Stimulated activated CD8-positive, alpha-beta memory T cell treated with anti-CD3 and anti-CD28 coated beads, Interleukin-15, amount 100 ng/mL, for 48 hours (primary cell): ENCODE measurements around the gene TLX3.
"Not testable (repeated sequence)": the region's sequence is repeated elsewhere in the genome, so short reads cannot be mapped to it uniquely, and the experiment has no call there.

Experiments used
- DNase-seq, 2 donors: peaks; one replicate each; pipeline ENCODE4 v3.0.0-alpha.2; 2020; ENCODE audit warnings: low read depth in 2 of 2

TLX3 gene

DNA sequence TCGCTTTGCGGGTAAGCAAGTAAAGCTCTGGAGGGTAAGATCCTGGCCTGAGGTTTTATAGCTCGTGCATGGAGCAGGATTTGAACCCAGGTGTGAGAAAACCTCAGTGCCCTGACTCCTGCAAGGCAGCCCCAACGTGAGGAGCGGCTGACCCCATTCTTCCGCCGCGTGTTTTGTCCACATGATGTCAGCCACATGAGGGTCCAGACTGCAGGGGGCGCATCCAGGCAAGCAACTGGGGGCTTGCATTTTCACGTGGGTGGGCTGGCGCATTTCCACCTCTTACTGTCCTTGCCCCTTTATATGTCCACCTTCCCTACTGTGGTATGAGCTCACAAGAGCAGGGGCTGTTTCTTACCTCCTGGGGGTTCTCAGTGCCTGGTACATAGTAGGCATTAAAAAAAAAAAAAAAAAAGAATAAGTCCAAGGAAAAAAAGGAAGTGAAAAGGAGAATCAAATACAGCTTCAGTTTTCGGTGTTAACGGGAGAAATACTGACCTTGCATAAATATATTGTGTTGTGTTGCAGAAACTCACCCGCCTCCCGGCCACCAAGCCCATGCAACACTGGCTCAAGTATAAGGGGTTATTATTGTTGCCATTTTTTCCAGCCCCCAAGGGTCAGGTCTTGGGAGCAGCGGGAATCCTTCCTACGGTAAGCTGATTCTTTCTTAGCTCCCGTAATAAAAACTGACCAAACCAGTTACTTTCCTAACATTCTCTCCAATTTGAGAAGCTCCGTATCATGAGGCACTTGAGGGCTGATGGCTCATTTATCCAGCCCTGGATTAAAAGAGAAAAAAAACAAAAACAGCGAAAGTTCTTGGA is 15.0 kb downstream of the TLX3 start:
- no peak for DNase-seq

DNA sequence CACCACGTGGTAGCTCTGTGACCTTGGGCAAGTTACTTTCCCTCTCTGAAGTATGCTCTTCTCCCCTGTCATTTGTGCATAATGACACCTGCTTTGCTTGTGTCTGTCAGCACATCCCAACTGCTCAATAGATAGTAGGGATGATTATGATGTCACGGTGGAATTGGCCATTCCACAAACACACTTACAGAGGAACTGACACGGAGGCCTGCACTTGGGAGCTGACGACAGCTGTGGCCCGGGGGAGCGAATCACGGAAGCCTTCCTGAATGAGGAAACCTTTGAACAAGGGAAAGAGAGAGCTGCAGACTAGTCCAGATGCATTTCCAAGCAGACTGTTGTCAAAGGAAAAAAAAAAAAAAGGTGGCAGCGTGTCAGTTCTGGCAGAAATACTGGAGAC is 21.0 kb downstream of the TLX3 start:
- no peak for DNase-seq

DNA sequence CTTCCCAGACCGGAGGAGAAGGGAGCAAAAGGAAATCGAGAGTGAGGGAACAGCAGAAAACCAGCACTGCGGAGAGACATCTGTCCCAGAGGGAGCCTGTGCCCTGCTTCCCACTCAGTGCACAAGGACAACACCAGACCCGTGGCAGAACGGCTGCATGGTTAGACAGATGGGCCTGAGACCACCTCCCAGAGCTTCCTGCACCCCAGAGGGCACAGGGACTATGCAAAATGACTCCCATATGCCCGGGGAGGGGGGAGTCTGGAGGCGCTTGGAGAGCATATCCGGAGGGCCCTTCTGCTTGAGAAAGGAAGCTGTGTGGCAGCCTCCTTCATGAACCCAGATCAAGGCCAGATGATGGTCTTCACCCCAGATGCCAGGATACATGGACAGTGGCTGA is 26.6 kb downstream of the TLX3 start:
- DNase-seq = no peak

DNA sequence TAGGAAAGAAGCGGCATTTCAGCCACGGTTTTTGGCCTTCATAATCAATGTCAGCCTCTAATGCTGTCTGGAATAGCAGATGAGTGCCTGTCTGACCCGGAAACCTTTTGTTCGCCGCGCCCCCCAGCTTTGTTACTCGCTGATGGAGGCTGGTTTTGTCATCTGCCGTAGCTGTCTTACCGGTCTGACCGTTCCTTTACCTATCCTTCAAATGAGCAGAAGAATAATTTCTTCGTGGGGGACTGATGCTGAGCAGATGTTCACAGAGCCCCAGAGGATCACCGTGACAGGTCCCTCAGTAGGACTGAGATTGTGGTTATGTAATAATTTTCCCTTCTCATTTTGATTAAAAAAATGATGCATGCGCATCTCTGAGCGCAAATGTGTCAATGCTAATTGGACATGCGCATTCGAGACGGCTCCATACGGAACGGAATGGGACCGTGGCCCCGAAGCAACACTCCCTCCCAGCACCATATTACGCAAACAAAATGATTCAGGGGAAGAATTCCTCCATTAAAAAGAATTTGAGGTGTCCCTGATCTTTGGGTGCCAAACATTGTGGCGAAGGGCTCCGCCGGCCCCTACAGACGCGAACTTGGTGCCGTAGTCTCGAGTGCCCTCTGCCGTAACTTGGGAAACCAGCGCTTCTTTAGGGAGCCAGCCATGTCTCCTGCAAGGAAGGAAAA is 27.6 kb downstream of the TLX3 start:
- DNase-seq = no peak

DNA sequence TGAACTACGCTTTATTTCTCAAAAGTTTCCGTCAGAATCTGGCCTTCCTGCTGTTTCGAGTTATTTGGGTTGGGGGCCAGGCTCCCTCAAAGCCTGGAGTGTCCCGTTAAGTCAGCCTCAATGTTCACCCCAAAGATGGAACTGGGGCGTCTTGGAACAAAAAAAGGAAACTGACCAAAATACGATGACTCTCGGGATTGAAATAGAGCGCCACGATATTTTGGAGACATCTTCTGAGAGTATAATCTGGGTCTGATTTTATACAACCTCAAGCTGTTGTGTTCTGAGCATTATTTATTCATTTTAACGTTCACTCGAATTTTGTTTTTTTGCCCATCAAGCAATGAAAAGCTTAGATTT is 28.1 kb downstream of the TLX3 start:
- no peak for DNase-seq

DNA sequence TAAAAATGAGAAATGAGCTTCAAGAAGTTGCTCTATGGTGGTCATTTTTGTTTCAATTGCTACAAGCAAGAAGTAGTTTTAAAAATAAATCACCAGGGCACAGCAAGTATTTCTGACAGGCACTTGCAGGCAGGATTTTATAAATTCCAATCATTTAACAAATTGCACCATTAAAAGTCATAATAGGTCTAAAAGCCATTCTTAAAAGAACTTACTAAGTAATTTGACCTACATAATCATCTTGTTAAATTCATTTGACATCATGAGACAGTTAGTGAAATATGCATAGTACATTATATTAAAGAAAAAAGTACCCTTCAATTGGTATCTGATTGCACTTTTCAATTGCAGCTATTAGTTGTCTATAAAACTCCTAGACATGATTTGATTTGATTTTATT is 31.0 kb downstream of the TLX3 start:
- no peak for DNase-seq

DNA sequence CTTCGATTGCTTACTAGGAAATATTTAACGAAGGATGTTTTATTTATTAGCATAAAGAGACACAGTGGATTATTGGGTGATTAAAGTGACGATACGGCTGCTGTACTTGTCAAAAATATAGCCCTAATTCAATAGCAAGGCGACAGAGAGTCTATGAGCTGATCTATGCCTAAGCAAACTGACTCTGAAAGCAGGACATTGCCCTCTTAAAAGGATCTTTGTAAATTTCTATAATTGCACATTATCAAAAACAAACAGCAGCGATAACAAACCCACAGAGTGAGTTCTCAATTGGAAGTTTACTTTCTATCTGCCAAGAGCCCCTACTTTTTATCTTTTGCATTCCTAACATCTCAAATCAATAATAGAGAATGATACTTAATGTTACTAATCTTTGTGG is 31.4 kb downstream of the TLX3 start:
- no peak for DNase-seq

DNA sequence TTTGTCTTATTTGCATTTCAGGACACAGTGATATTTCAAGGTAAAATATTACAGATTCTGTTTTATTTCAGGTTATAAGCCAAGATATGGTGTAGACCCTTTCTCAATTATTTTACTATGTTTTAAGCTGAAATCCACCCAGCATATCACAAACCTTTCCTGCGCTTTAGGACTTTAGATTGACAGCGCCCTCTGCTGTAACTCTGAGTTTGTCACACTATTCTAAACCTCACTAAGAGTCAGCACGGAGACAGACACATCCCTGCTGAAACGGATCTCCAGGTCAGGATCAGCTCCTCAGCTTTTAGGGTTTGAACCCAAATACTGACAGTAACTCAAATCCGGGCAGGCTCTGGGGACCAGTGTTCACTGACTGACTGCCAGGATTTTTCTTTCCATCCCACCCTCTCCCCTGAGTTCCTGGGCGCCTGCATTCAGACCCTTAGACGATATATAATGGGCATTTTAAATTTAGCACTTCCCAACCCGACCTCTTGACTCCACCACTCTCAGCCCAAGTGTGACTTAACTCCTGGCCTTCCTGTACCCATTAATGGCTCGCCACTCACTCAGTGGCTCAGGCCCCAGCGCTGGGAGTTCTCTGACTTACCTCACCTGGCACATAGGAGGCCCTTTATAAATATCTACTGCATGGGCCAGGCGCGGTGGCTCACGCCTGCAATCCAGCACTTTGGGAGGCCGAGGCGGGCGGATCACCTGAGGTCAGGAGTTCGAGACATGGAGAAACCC is 33.5 kb downstream of the TLX3 start:
- DNase-seq = no peak

DNA sequence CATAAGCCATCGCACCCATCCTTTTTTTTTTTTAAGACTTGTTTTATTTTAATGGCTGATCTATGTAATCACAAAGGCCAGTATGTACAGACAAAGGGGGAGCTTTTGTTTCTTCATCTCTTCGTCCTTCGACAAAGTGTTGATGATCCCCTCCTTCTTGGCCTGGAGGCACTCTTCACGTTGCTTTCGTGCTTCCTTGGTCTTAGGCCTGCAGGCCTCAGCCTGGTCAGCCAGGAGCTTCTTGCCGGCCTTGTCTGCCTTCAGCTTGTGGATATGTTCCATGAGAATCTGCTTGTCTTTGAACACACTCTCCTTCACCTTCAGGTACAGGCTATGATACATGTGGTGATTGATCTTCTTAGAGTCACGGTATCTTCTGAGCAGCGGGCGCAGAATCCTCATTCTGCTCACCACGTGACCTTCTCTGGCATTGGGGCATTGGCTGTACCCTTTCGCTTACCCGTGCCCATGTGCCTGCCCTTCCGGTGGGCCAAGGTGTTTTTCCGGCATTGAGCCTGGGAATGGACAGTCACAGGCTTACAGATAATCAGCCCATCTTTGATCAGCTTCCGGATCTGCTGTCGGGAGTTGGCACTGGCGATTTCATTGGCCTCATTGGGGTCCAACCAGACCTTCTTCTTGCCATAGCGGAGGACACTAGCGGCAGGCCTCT is 36.0 kb downstream of the TLX3 start:
- DNase-seq = no peak

DNA sequence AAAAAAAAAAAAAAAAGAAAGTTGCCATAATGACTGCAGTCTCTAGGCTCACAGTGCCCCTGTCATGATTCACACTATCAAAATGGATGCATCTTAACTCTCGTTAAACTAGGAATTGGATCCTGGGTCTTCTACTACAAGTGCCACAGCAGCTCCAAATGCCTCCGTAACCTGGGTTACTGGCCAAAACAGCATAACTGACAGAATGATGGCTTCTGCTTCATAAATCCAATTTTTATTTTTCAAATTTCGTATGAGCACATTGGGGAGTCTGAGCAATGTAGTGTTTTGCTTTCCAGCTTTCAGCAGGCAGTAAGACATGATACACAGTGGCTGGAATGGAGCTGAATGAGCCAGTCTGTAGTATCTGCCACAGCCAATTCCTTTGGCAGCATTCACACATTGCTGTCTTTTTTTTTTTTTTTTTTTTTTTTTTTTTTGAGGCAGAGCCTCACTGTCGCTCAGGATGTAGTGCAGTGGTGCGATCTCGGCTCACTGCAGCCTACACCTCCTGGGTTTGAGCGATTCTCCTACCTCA is 42.6 kb downstream of the TLX3 start:
- DNase-seq = no peak

DNA sequence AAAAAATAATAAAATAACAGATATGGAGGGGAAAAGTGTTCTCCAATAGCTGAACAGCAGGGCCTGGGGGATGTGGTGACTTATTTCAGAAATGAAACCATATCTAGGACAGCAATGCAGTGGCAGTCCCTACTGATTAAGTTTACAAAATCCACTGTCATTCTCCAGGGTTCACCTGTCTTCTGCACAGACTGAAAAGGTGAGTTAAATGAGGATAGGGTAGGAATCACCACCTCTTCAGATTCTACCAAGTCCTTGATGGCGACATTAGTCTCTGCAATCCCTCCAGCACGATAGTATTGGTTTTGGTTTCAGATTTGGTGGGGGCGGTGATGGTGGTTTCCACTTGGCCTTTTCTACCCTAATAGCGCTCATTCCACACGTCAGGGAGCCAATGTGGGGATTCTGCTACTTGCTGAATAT is 46.3 kb downstream of the TLX3 start:
- peak in 1 of 2 donors; percentile 45 for DNase-seq

DNA sequence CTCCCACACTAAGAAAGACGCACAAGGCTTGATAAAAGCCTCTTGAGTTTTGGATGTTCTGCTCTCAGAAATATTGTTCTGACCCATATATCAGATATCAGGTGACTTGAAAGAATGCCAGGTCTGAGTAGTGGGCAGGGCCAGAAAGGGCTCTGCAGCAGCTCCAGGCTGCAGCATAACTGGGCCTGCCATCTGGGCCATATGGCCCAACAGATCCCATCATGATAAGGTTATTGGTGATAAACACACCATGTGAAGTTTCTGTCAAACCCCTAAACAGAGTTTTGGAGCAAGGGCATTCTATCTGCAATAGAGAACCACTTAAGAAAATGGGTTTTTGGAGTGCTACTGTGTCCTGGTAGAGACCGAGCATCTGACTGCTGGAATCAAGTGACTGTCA is 48.8 kb downstream of the TLX3 start:
- DNase-seq = no peak

DNA sequence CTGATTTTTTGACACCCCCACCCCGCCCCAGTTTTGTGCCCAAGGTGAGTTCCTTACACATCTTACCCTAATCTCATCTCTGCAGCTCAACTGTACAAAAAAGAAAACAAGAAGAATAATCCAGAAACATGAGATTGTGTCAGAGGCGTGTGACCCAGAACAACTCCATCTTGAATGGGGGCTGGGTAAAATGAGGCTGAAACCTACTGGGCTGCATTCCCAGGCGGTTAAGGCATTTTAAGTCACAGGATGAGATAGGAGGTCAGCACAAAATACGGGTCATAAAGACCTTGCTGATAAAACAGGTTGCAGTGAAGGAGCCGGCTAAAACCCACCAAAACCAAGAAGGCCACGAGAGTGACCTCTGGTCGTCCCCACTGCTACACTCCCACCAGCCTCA is 52.1 kb downstream of the TLX3 start:
- not testable (repeated sequence) for DNase-seq
